Naive thymus-derived CD4-positive, alpha-beta T cell (primary cell): ENCODE results near the gene UBE4B. TPM values are rescaled to one million over a fixed set of nuclear protein-coding genes. Genes with fewer than 3 reads are reported as not detected.
A peak's percentile ranks its signal among the peaks of the same experiment; 100 is the strongest.

Experiments used
- ATAC-seq: fragments of 150-1000 bp; cut with Tn5 transposase; 2 replicates; pipeline ENCODE4 v1.10.0; 2021; ENCODE audit warnings: mild to moderate bottlenecking, moderate library complexity
- CTCF ChIA-PET: fragments of 350-600 bp; sonication (Branson Sonifier 250); formaldehyde crosslinking; loops from one replicate; lab custom pipeline; 2021; ENCODE audit warnings: antibody characterized with exemption; lab: Charles Lee
- POLR2A ChIA-PET: fragments of 350-600 bp; sonication (Branson Sonifier 250); formaldehyde crosslinking; loops from one replicate; lab custom pipeline; 2021; ENCODE audit warnings: antibody characterized with exemption, inconsistent platforms; lab: Charles Lee
- DNase-seq, 9 donors: peaks; one replicate each; pipeline versions ENCODE4 v3.0.0 to v3.0.0-alpha.2; 2020 to 2022; ENCODE audit warnings: mixed read lengths in 1 of 9
- H3K27ac ChIP-seq: one replicate; pipeline ENCODE4 v1.7.0; 2013; ENCODE audit warnings: mild to moderate bottlenecking, low read depth, low read length, moderate library complexity
- H3K27me3 ChIP-seq, 2 donors: one replicate each; pipeline ENCODE4 v1.7.0; 2013; ENCODE audit warnings: low read length in 2 of 2, mild to moderate bottlenecking in 2 of 2, moderate library complexity in 2 of 2; ENCODE audit not compliant: control insufficient read depth in 2 of 2, insufficient read depth in 2 of 2
- H3K36me3 ChIP-seq, 3 experiments: 1 replicate in 2 of 3; 2 replicates in 1 of 3; pipeline ENCODE4 v1.7.0; 2013; ENCODE audit warnings: low read length in 3 of 3, mild to moderate bottlenecking in 3 of 3, moderate library complexity in 1 of 3; ENCODE audit not compliant: insufficient read depth in 3 of 3, control insufficient read depth in 2 of 3
- H3K4me1 ChIP-seq, 2 donors: one replicate each; pipeline ENCODE4 v1.7.0; 2013; ENCODE audit warnings: low read length in 2 of 2, mild to moderate bottlenecking in 2 of 2, moderate library complexity in 1 of 2; ENCODE audit not compliant: control insufficient read depth in 2 of 2, insufficient read depth in 2 of 2
- H3K4me3 ChIP-seq: 2 replicates; pipeline ENCODE4 v1.7.0; 2013; ENCODE audit warnings: mild to moderate bottlenecking, low read length
- H3K9me3 ChIP-seq, 3 experiments: 1 replicate in 2 of 3; 2 replicates in 1 of 3; pipeline ENCODE4 v1.7.0; 2013; ENCODE audit warnings: low read length in 3 of 3; ENCODE audit not compliant: control insufficient read depth in 2 of 3
- H3K27ac Mint-ChIP-seq, 9 donors: one replicate each; pipeline ENCODE4 v1.8.0; 2020 to 2022; ENCODE audit warnings: mixed read lengths in 9 of 9, mild to moderate bottlenecking in 8 of 9, moderate library complexity in 5 of 9, inconsistent platforms in 2 of 9
- H3K27me3 Mint-ChIP-seq, 5 donors: one replicate each; pipeline ENCODE4 v1.8.0; 2021 to 2022; ENCODE audit warnings: mixed read lengths in 5 of 5, mild to moderate bottlenecking in 1 of 5
- H3K36me3 Mint-ChIP-seq, 5 donors: one replicate each; pipeline ENCODE4 v1.8.0; 2020 to 2022; ENCODE audit warnings: mixed read lengths in 5 of 5, mild to moderate bottlenecking in 3 of 5, inconsistent platforms in 1 of 5
- H3K4me1 Mint-ChIP-seq, 7 donors: one replicate each; pipeline ENCODE4 v1.8.0; 2020 to 2022; ENCODE audit warnings: mixed read lengths in 7 of 7, mild to moderate bottlenecking in 3 of 7, inconsistent platforms in 1 of 7
- H3K4me3 Mint-ChIP-seq, 10 donors: one replicate each; pipeline ENCODE4 v1.8.0; 2020 to 2022; ENCODE audit warnings: mild to moderate bottlenecking in 10 of 10, mixed read lengths in 10 of 10, moderate library complexity in 6 of 10, inconsistent platforms in 2 of 10
- H3K9me3 Mint-ChIP-seq, 11 donors: one replicate each; pipeline ENCODE4 v1.8.0; 2020 to 2022; ENCODE audit warnings: mixed read lengths in 11 of 11, mild to moderate bottlenecking in 4 of 11, inconsistent platforms in 1 of 11, moderate library complexity in 1 of 11
- intact Hi-C, 2 donors: fragments of 100-400 bp; cut with micrococcal nuclease; formaldehyde crosslinking; loops; one replicate each; pipeline ENCODE4 v1.15.1; 2023
- polyA plus RNA-seq, 2 donors: library from polyadenylated mRNA; unstranded; fragments of 300-500 nt; fragmentation: Illumina TruSeq; gene quantifications; one replicate each; pipeline ENCODE4 v1.2.3, GENCODE V29; 2021
- total RNA-seq, 6 experiments: library from RNA in 5 of 6; stranded (reverse) in 5 of 6; gene quantifications; 1 replicate in 5 of 6; 2 replicates in 1 of 6; pipeline ENCODE4 v1.2.3 and lab custom pipeline; 2021 to 2026

The UBE4B gene
- total and polyA plus RNA-seq, 7 experiments from 2014 or later = 7.5 to 48.3 (median 39.2) TPM

DNA sequence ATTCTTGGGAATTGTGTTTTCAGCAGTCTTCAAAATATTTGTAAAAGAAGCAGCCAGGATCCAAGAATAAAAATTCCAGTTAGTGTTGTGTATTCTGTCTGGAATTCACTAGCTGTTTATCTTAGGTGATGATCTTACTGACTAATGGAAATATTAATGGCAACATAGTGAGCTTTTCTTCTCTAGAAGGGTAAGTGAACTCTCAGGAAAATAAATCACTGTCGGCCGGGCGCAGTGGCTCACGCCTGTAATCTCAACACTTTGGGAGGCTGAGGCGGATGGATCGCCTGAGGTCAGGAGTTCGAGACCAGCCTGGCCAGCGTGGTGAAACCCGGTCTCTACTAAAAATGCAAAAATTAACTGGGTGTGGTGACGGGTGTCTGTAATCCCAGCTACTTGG, 90.2 kb downstream of the UBE4B start:
- intact Hi-C loops = no loop called here
- CTCF ChIA-PET = no interaction called here

DNA sequence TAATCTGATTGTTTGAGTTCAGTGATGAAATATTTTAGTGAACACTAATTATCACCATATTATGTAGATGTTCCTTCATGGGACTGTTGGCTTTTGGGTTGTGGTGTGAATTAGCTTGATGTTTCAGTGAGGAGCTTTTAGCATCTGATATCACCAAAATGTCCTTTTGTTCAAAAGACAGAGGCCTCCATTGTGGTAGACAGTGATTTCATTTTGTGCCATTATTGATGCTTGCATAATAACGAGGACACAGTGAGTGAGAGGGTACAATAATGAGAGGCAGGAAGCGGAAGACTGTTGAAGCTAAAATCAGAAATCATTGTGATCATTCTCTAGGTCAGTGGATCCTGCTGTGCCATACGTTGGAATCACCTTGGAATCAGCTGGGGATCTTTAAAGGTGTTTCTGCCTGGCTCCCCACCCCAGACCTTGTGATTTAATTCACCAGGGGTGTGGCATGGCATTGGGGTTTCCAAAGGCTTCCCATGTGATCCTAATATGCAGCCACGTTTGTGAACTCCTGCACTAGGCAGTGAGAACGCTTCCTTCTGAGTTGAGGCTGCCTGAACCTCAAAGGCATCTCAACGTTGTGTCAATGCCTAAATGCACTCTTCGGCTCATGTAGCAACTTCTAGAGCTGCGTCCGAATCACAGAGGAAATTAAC, 95.5 kb downstream of the UBE4B start:
- Mint-ChIP-seq H3K4me3 (no peak overlapping the region), H3K4me1 (peaks cover 0 to 3% (median 0%) of the 10 kb centered on the region in 7 donors), H3K27me3 (no peaks in the 10 kb centered on the region), H3K27ac (peak overlapping the region in 1 of 9 donors; percentile 51), H3K9me3 (no peaks in the 10 kb centered on the region), H3K36me3 (peaks cover 5 to 44% (median 17%) of the 10 kb centered on the region in 5 donors)
- CTCF ChIA-PET = no interaction called here
- POLR2A ChIA-PET = no interaction called here
- DNase-seq = no peak
- Histone ChIP-seq H3K4me1 (no peaks in the 10 kb centered on the region), H3K27ac (no peak overlapping the region), H3K9me3 (no peaks in the 10 kb centered on the region), H3K27me3 (no peaks in the 10 kb centered on the region), H3K36me3 (peaks cover 5 to 58% (median 9%) of the 10 kb centered on the region in 3 experiments), H3K4me3 (no peak overlapping the region)
- no peak for ATAC-seq
- intact Hi-C loops = no loop called here

More for the DNA sequence above, 90.2 kb downstream of the UBE4B start:
- H3K4me3 Mint-ChIP-seq = no peak overlapping the region
- H3K27me3 Mint-ChIP-seq = no peaks in the 10 kb centered on the region
- H3K27ac ChIP-seq = no peak overlapping the region
- no peaks in the 10 kb centered on the region for H3K4me1 Mint-ChIP-seq
- H3K9me3 Mint-ChIP-seq = no peaks in the 10 kb centered on the region
- no peaks in the 10 kb centered on the region for H3K9me3 ChIP-seq
- peaks cover 5 to 39% (median 13%) of the 10 kb centered on the region in 5 donors for H3K36me3 Mint-ChIP-seq
- no peak for ATAC-seq
- DNase-seq = no peak
- no peaks in the 10 kb centered on the region for H3K27me3 ChIP-seq
- H3K27ac Mint-ChIP-seq = no peak overlapping the region
- POLR2A ChIA-PET = no interaction called here
- H3K36me3 ChIP-seq = peaks cover 0 to 46% (median 0%) of the 10 kb centered on the region in 3 experiments
- H3K4me3 ChIP-seq = no peak overlapping the region
- no peaks in the 10 kb centered on the region for H3K4me1 ChIP-seq

DNA sequence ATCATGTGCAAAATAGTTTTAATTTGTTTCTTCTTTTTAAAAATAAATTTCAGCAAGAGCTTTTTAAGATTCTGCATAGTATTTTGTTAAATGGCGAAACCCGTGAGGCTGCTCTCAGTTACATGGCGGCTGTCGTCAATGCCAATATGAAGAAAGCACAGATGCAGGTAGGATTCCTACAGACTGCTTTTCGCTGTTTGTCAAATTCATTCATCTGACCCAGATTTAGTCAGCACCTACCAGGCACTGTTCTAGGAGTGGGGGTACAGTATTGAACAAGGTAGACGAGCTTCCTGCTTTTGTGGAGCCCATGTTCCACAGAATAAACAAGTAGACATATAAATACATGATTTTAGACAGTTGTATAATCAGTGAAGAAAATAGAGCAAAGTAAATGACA, 99.6 kb downstream of the UBE4B start:
- no peak overlapping the region for H3K27ac ChIP-seq
- H3K4me3 ChIP-seq = no peak overlapping the region
- Mint-ChIP-seq H3K36me3 (peaks cover 8 to 46% (median 26%) of the 10 kb centered on the region in 5 donors), H3K27ac (no peak overlapping the region), H3K9me3 (no peaks in the 10 kb centered on the region), H3K27me3 (no peaks in the 10 kb centered on the region), H3K4me3 (no peak overlapping the region), H3K4me1 (peaks cover 0 to 3% (median 0%) of the 10 kb centered on the region in 7 donors)
- intact Hi-C loops = no loop called here
- no peak for DNase-seq
- ChIA-PET POLR2A (no interaction called here), CTCF (no interaction called here)
- no peaks in the 10 kb centered on the region for H3K4me1 ChIP-seq
- H3K27me3 ChIP-seq = no peaks in the 10 kb centered on the region
- ATAC-seq = no peak
- peaks cover 5 to 63% (median 12%) of the 10 kb centered on the region in 3 experiments for H3K36me3 ChIP-seq
- H3K9me3 ChIP-seq = no peaks in the 10 kb centered on the region

DNA sequence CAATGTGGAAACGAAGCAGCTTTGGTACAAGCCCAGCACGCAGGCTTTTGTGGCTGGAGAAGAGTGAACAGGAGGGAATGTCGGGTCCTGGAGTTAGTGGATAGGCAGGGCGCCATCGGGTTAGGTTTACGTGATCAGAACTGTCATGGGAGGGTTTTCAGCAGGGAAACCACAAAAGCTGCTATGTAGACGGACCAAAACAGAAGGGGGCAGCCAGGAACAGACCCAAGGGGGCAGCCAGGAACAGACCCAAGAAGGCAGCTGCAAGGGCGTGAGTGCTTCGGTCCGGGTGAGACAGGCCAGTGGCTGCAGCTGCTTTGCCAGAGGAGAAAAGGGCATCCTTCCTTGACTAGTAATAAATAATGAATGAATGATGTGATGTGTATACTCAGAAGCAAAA, 100.1 kb downstream of the UBE4B start:
- Mint-ChIP-seq H3K9me3 (no peaks in the 10 kb centered on the region), H3K4me1 (peaks cover 0 to 3% (median 0%) of the 10 kb centered on the region in 7 donors), H3K36me3 (peaks cover 8 to 45% (median 29%) of the 10 kb centered on the region in 5 donors), H3K27ac (no peak overlapping the region), H3K4me3 (no peak overlapping the region), H3K27me3 (no peaks in the 10 kb centered on the region)
- H3K4me1 ChIP-seq = no peaks in the 10 kb centered on the region
- intact Hi-C loops = no loop called here
- no peaks in the 10 kb centered on the region for H3K27me3 ChIP-seq
- no peak overlapping the region for H3K4me3 ChIP-seq
- no peak for DNase-seq
- POLR2A ChIA-PET = interaction anchor here (0.7 kb wide), 1 partner anchor 44 kb away, joined by 3 read pairs; no protein-coding TSS in a partner anchor
- ATAC-seq = no peak
- H3K9me3 ChIP-seq = no peaks in the 10 kb centered on the region
- H3K27ac ChIP-seq = no peak overlapping the region
- peaks cover 5 to 63% (median 12%) of the 10 kb centered on the region in 3 experiments for H3K36me3 ChIP-seq
- CTCF ChIA-PET = interaction anchor here (0.7 kb wide), 1 partner anchor 29 kb away, joined by 4 read pairs; no protein-coding TSS in a partner anchor

DNA sequence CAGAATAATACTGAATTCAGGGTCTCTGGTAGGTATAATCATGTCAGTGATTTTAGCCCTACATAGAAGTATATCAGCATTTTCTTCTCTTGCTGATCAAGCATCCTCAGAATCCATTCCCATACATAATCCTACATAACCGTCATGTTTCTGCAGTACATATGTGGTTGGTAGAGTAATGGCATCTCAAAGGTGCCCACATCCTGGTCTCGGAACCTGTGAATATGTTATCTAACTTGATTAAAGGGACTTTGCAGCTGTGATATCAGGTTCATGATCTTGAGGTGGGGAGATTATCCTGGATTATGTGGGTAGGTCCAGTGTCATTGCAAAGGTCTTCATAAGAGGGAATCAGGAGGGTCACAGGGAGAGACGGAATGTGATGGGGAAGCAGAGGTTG, 108.2 kb downstream of the UBE4B start:
- H3K27me3 ChIP-seq = no peaks in the 10 kb centered on the region
- Mint-ChIP-seq H3K4me3 (no peak overlapping the region), H3K36me3 (peaks cover 7 to 39% (median 17%) of the 10 kb centered on the region in 5 donors), H3K9me3 (no peaks in the 10 kb centered on the region), H3K4me1 (no peaks in the 10 kb centered on the region), H3K27ac (no peak overlapping the region), H3K27me3 (no peaks in the 10 kb centered on the region)
- ATAC-seq = no peak
- no peaks in the 10 kb centered on the region for H3K4me1 ChIP-seq
- peaks cover 0 to 33% (median 0%) of the 10 kb centered on the region in 3 experiments for H3K36me3 ChIP-seq
- H3K9me3 ChIP-seq = no peaks in the 10 kb centered on the region
- ChIA-PET CTCF (no interaction called here), POLR2A (no interaction called here)
- H3K4me3 ChIP-seq = no peak overlapping the region
- intact Hi-C loops = no loop called here
- no peak overlapping the region for H3K27ac ChIP-seq
- no peak for DNase-seq

DNA sequence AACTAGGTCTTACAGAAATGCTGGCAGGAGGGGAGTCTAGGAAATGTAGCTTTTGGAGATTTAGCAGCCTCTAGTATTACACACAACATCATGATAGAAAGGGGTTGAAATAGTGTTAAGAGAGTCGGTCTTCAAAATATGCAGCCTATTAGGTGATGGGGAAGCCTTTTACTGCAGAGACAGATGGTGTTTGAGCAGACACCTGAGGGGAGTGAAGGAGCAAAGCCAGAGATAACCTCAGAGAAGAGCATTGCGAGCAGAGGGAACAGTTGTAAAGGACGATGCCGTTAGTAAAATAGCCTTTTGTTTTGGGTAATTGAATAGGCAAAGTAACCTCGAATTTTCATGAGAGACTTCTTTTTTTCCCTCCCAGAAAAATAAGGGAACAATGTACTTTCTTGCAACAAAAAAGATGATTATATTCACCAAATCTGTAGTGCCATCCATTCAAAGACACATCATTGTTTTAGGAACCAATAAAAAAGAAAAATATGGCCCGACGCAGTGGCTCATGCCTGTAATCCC, 111.3 kb downstream of the UBE4B start:
- POLR2A ChIA-PET = no interaction called here
- DNase-seq = no peak
- intact Hi-C loops = no loop called here
- H3K4me3 ChIP-seq = no peak overlapping the region
- Mint-ChIP-seq H3K27ac (peak overlapping the region in 1 of 9 donors; percentile 18), H3K9me3 (no peaks in the 10 kb centered on the region), H3K36me3 (peaks cover 7 to 35% (median 8%) of the 10 kb centered on the region in 5 donors), H3K4me1 (no peaks in the 10 kb centered on the region), H3K27me3 (no peaks in the 10 kb centered on the region), H3K4me3 (no peak overlapping the region)
- H3K4me1 ChIP-seq = no peaks in the 10 kb centered on the region
- H3K27ac ChIP-seq = no peak overlapping the region
- CTCF ChIA-PET = no interaction called here
- no peaks in the 10 kb centered on the region for H3K27me3 ChIP-seq
- ATAC-seq = no peak
- H3K9me3 ChIP-seq = no peaks in the 10 kb centered on the region
- H3K36me3 ChIP-seq = peaks cover 0 to 30% (median 0%) of the 10 kb centered on the region in 3 experiments
